ENCODE results near the gene PWP2.
"Not testable (repeated sequence)": the region's sequence is repeated elsewhere in the genome, so short reads cannot be mapped to it uniquely, and the experiment has no call there.

The PWP2 gene

DNA sequence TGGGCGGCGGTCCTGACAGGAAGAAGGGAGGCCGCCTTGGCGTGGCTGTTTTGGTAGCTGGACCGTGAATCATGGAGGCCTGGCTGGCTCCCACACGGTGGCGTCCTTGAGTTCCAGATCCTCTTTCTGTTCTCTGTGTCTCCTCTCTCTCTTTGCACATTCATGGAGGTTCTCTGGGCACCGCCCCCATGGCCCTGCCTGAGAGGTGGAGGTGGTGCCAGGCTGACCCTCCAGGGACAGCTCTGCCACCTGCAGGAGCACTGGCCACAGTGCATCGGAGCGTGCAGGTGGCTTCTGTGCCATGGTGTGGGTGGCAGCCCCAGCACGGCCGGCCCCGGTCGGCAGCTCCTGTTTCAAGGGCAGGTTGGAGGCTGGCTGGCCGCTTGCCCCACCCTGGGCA, 30.8 kb downstream of the PWP2 start:
- not testable (repeated sequence) for DNase-seq (ENCODE audit: low read depth in 2 of 2)

- DNase-seq (ENCODE audit: low read depth in 2 of 2): not testable (repeated sequence)
Observed at GRCh38 chr21:44139787-44140551, 32.8 kb downstream of the PWP2 start.

GRCh38 chr21:44140552-44140932, 33.3 kb downstream of the PWP2 start:
- DNase-seq (ENCODE audit: low read depth in 2 of 2): not testable (repeated sequence)

DNA sequence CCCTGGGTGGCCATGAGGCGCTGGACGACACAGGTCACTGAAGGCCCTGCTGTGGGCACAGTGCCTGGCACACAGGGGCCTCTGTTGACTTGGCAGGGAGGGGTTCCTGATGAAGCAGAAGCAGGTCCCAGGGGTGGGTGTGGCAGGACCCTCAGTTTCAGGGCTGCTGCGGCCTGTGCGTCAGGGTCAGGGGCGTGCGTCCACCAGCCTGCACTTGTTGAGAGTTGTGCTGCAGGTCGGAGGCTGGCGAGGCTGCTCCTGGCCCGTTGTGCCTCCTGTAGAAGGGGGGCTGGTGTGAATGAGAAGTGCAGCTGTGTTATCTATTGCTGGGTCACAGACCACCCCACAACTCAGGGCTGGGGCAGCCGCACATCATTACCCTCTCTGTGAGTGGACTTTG, 35.3 kb downstream of the PWP2 start:
- not testable (repeated sequence) for DNase-seq (ENCODE audit: low read depth in 2 of 2)

- DNase-seq (ENCODE audit: low read depth in 2 of 2): not testable (repeated sequence)
Observed at GRCh38 chr21:44143380-44143779, 36.2 kb downstream of the PWP2 start.

DNA sequence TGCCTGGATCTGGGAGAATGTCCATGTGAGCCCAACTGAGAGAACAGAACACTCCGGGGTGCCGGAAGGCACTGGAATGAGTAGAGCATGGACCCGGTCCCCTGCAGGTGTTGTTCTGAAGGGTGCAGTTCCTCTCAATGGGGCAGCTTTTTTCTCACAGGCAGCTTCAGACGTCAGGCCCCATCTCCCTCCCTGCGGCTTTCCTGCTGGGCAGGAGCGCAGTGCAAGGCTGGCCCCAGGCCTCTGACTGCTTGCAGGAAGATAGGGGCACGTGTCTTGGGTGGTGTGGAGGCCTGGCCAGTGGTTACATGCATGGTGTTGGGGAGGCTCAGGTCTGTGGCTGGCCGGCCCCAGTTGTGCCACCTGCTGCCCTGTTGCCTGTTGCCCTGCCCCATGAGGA, 36.8 kb downstream of the PWP2 start:
- not testable (repeated sequence) for DNase-seq (ENCODE audit: low read depth in 2 of 2)

GRCh38 chr21:44144784-44145602, 37.8 kb downstream of the PWP2 start:
- not testable (repeated sequence) for DNase-seq (ENCODE audit: low read depth in 2 of 2)

DNA sequence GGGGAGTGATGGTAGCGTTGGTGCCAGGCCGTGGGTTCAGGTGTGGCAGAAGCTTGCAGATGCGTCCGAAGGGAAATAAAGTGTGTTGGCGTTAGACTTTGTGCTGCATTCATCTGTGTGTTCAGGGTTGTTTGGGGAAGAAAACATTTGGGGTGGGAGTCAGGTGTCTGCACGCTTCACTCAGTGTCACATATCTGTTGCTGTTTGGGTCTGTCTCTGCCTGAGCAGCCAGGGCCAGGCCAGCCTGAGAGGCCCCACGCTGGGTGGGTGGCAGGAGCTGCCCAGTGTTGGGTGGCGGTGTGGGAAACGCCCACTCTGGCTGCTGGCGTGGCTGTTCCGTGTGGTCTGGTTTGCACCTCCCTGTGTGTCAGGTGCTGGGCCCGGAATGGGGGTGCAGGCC, 38.4 kb downstream of the PWP2 start:
- DNase-seq (ENCODE audit: low read depth in 2 of 2): not testable (repeated sequence)

GRCh38 chr21:44147108-44147507, 39.9 kb downstream of the PWP2 start:
- not testable (repeated sequence) for DNase-seq (ENCODE audit: low read depth in 2 of 2)

DNA sequence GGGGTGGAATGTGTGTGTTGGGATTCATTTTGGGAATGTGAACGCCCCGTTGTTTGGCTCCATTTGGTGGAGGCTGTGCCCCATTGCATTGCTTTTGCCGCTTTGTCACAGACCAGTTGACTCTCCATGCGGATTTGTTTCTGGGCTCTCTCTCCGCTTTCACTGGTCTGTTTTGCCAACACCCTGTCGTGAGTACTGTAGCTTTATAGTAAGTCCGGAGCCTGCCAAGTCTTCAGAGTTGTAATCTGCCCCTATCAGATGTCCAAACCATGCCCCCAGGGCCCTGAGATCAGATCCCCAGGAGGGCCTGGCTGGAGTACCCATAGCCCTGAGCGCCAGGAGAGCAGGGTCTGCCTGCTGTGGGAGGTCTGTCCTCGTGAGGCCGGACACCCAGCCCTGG, 43.1 kb downstream of the PWP2 start:
- DNase-seq (ENCODE audit: low read depth in 2 of 2): not testable (repeated sequence)

DNA sequence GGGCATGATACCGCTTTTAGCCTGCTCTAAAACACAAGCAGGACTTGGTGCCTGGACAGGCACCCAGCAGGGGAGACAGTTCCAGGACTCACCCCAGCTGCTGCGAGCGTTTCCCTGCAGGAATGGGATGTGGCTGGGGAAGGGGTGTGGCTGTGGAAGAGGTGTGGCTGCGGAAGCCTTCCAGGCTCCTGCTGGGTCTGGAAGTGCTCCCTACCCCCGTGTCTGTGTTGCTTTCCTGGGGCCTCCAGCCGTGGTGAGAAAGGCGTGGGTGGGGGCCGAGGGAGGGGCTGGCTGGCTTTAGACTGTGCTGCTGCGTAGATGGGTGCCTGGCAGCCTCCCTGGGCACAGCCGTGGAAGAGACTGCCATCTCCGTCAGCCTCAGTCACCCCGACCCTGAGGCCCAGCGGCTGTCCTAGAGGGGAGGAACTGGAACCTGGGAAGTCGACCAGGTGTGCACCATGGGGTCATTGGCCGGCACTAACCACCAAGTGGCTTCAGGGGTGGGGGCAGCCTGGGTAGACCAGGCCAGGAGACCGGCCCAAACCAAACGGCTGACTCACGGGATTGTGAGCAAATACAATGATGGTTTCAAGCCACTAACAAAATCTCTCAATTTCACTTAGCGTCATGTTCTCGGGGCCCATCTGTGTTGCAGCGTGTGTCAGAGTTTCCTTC, 46.2 kb downstream of the PWP2 start:
- not testable (repeated sequence) for DNase-seq (ENCODE audit: low read depth in 2 of 2)

- not testable (repeated sequence) for DNase-seq (ENCODE audit: low read depth in 2 of 2)
Observed at GRCh38 chr21:44153889-44154228, 46.7 kb downstream of the PWP2 start.

GRCh38 chr21:44154816-44155230, 47.6 kb downstream of the PWP2 start:
- not testable (repeated sequence) for DNase-seq (ENCODE audit: low read depth in 2 of 2)

GRCh38 chr21:44155231-44155993, 48.2 kb downstream of the PWP2 start:
- DNase-seq (ENCODE audit: low read depth in 2 of 2): not testable (repeated sequence)

- not testable (repeated sequence) for DNase-seq (ENCODE audit: low read depth in 2 of 2)
Observed at GRCh38 chr21:44155994-44156380, 48.8 kb downstream of the PWP2 start.

- not testable (repeated sequence) for DNase-seq (ENCODE audit: low read depth in 2 of 2)
Observed at GRCh38 chr21:44157439-44158081, 50.4 kb downstream of the PWP2 start.

GRCh38 chr21:44158082-44158468, 50.9 kb downstream of the PWP2 start:
- not testable (repeated sequence) for DNase-seq (ENCODE audit: low read depth in 2 of 2)

DNA sequence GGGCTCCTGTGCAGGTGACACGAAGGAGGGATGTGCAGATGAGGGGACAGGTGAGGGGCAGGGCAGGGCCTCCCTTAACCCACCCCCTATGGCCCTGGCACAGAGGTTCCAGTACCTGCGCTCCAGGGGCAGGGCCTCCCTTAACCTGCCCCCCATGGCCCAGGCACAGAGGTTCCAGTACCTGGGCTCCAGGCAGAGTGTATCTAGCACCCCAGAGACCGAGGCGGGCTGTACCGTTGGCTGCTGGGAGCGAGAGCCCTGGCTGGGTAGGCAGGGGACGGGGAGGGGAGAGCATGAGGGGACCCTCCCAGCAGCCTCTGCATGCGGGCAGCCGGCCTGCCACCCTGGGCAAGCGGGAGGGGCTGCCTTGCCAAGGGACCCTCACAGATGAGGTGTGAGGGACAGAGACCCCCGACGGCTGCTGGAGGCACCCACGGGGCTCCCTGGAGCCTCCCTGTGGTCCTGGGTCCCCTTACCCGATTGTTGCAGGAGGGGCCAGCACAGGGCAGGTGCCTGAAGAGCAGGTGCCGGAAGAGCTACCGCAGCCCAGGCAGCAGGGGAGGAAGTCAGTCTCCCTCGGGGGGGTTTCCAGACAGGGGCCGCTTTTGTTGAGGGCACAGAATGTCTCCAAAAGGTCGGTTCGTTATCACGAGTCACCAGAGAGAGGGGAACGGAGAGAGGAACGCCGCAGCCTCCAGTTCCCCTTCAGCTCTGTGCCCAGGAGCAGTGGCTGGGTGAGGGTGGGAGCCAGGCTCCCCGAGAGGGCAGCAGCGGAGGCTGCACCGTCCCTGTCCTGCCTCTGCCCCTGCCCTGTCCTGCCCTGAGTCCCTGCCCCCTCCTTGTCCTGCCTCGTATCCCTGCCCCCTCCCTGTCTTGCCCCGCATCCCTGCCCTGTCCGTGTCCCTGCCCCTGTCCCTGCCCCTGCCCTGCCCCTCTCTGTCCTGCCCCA, 52.4 kb downstream of the PWP2 start:
- not testable (repeated sequence) for DNase-seq (ENCODE audit: low read depth in 2 of 2)

DNA sequence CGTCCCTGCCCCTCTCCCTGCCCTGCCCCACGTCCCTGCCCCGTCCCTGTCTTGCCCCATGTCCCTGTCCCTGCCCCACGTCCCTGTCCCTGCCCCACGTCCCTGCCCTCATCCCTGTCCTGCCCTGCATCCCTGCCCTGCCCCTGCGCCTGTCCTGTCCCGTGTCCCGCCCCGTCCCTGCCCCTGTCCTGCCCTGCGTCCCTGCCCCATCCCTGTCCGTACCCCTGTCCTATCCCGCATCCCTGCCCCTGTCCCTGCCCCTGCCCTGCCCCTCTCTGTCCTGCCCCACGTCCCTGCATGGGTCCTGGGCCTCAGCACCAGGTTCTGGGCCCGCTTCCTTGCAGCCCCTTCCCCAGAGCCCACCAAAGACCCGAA, 53.1 kb downstream of the PWP2 start:
- not testable (repeated sequence) for DNase-seq (ENCODE audit: low read depth in 2 of 2)

- DNase-seq (ENCODE audit: low read depth in 2 of 2): not testable (repeated sequence)
Observed at GRCh38 chr21:44160821-44161220, 53.6 kb downstream of the PWP2 start.
